GM19463 (cell line): Measurements from ENCODE around the gene ZNF468.
"Not testable (repeated sequence)": the region's sequence is repeated elsewhere in the genome, so short reads cannot be mapped to it uniquely, and the experiment has no call there.

Experiments used
- ATAC-seq: cut with Tn5 transposase; IDR thresholded peaks from one replicate; pipeline ENCODE4 v1.9.1; 2021; ENCODE audit warnings: mild to moderate bottlenecking, moderate library complexity; ENCODE audit not compliant: unreplicated experiment

ZNF468 gene

DNA sequence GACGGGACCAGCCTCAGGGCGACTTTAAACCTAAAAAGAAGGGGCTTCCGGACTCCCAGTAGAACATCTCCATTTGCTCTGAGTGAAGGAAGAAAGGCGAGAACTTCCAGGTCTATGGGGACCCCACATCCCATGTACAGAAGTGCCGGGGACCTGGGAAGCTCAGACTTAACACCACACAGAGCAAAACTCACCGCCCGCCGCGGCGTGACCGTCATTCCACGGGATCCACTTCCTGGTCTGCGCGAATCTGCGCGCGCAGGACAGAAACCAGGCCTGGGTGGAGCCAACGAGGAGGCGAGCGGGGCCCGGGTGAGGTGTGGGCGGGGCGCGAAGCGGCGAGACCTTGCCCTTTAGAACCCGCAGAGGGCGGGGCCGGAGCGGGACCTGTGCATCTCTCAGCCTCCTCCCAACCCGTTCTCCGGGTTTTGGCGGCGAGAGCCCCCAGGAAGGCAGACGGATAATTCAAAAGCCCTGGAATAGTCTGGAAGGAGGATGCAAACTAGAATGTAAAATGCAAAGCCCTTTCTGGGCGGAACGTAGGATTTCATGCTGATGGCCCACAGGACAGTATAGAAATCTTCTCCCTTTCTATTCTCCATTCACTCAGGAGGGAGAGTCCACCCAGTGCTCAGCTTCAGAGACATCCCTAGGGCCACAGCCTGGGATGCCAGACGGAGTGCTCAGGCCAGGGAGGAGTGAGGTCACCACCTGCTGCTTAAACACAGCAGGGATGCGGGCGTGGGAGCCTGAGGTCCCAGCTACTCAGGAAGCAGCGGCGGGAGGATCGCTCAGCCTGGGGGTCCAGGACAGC, at the start of gene ZNF468:
Gene ZNF468, minus strand, starts transcription at position 242 of the 814 bp plus-strand sequence. CDS start 3,347 bp downstream, outside the sequence.
- ATAC-seq, result peak; percentile 98

DNA sequence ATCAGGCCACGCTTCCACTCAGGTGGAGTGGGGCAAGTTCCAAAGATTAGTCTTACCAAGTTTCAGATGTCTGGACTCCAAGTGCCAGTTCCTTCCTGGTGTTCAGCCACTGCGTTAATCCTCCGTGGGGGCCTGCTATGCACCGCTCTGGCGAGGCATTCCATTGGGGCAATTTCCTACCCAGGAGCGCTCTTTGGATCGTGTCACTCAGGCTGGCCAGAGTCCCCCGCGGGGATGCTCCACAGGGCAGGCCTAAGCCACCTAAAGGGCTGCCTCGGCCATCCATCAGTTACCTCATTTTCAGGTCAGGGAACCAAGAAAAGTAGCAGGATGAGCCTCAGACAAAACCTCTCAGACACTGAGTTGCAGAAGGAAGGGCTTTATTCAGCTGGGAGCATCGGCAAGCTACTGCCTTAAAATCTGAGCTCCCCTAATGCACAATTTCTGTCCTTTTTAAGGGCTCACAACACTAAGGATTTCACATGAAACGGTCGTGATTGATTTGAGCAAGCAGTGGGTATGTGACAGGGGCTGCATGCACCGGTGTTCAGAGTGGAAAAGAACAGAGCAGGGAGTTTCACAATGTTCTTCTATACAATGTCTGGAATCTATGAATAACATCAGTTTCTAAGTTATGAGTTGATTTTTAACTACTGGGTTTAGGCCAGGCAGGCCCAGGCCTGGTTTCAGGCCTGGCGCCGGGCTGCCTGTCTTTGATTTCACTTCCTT, 46.8 kb upstream of the ZNF468 start:
- ATAC-seq, result not testable (repeated sequence)

DNA sequence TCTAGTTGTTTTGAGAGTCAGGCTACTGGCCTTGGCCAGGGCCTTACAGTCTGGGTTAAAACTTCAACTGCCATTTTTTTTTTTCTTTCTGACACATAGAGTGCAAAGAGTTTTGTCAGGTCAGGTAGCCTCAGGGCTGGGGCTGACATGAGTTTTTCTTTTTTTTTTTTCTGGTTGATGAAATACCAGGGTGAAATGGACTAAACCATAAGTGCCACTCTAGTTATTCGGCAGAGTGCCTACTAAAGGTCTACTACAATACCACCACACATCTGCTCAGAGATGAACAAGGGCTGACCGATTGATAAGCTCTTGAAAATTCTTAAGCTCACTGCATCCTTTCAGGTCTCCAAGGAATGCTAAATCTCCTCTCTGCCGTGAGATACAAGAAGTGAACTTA, 44.4 kb upstream of the ZNF468 start:
- ATAC-seq, result no peak

DNA sequence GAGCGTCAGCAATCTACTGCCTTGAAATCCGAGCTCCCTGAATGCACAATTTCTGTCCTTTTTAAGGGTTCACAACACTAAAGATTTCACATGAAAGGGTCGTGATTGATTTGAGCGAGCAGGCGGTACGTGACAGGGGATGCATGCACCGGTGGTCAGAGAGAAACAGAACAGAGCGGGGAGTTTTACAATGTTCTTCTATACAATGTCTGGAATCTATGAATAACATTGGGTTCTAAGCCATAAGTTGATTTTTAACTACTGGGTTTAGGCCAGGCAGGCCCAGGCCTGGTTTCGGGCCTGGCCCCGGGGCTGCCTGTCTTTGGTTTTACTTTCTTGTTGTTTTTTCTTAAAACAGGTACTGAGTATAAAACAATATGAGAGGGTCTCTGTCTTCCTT, 41.2 kb upstream of the ZNF468 start:
- ATAC-seq, result not testable (repeated sequence)

DNA sequence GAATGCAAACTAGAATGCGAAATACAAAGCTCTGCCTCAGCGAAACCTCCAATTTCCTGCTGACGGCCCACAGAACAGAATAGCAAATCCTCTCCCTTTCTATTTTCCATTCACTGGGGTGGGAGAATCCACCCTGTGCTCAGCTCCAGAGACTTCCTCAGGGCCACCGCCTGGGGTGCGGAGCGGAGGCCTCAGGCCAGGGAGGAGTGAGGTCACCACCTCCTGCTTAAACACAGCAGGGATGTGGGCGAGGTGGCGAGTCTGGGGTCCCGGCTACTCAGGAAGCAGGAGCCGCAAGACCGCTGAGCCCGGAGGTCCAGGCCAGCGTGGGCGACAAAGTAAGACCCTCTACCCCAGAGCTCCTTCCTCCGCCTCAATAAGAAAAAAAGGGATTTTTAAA, 40.7 kb upstream of the ZNF468 start:
- no peak for ATAC-seq

DNA sequence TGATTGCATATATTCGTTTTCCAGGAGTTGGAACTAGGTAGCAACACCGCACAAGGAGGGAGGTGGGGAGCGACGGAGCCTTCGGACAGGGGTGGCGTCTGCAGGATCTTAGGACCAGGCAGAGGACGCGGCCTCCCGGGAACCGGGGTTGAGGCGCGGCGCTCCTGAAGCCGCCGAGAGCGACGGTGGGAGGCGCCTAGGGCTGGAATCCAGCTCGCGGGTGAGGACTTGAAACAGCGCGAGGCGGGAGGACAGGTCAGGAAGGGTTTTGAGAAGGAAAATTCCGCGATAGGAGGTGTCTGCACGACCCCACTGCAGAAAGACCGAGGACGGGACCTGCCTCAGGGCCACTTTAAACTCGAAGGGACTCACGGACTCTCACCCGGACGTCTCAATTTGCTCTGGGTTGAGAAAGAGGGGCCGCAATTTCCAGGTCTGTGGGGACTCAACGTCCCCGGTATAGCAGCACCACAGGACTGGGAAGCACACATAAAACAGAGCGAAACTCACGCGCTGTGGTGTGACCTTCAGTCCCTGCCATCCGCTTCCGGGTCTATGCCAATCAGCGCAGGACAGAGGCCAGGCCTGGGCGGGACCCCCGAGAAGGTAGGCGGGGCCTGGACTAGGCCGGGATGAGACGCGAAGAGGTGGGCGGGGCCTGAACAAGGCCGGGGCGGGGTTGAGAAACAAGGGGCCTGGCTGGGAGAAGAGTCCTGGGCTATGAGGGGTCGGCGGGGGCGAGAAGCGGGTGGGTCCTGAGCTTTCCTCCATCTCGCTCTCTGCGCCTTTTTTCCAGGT, 39.9 kb upstream of the ZNF468 start, which contains the start of gene ZNF320:
Gene ZNF320, minus strand, starts transcription at position 498 of the 798 bp plus-strand sequence. CDS start 7,380 bp downstream, outside the sequence.
- ATAC-seq, result peak; percentile 97

DNA sequence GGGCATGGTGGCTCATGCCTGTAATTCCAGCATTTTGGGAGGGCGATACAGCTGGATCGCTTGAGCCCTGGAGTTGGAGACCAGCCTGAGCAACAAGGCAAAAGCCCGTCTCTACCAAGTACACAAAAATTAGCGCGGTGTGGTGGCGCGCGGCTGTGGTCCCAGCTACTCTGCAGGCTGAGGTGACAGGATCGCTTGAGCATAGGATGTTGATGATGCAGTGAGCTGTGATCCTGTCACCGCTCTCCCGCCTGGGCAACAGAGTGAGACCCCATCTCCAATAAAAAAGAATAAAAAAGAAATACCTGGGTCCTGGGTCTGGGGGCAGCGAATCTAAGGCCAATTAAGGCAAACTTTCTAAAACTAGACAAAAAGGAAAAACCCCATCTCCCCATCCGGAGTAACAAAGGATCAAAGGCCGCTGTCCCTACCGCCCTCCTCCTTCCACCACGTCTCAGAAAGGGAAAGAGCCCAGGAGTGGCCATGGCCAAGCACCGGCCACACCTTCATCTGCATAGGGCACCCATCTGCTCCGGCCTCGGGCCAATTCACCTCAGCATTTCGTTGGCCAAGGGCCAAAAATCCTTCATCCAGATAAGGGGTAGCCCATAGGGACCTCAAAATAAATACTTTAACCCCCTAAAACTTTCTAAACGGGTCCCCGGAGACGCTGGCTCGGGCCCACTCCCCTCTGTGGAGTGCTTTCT, 39.2 kb upstream of the ZNF468 start:
- peak; percentile 14 for ATAC-seq

DNA sequence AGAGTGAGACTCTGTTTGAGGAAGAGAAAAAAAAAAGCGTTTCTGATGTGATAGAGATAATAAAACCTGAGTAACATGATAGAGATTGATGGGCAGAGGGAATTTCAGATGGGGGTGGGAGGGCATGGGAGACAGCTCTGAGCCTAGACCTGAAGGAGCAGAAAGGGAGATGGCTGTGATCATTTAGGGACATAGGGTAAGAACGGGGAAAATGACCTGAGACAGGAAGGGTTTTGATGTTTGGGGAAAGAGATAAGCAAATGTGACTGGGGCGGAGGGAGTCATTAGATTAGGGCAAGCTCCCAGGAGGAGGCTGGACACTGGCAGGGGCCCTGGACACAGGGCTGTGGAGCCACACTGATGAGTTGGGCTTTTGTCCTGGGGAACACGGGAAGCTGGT, 33.9 kb upstream of the ZNF468 start:
- no peak for ATAC-seq

DNA sequence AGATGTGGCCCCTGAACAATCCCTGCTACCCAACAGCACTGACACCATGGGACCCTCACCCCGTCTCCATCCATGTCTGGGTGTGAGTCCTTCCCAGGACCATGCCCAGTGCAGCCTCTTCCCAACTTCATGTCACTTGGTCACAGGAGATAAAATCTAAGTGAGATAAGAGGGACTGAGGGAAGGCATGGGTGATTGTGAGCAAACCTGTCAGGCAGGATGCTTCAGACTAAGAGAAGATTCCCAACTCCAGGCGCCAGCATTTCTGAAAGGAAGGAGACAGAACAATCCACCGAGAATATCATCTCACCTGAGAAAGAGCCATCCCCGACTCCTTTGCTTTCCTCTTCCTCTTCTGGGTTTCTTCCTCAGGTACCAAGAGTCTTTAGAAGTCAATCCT, 32.5 kb upstream of the ZNF468 start:
- no peak for ATAC-seq

DNA sequence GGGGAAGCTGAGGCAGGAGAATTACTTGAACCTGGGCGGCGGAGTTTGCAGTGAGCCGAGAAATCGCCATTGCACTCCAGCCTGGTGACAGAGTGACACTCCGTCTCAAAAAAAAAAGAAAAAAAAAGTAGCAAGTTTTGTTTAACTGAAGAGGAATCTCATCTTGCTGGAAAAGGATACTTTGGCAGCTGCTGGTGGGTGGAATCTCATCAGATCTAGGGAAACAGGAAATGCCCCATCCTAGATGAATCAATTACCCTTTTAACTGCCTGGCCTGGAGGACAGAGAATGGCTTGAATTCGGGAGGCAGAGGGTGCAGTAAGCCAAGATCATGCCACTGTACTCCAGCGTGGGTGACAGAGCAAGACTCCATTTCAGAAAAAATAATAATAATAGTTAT, 31.7 kb upstream of the ZNF468 start:
- ATAC-seq, result no peak

DNA sequence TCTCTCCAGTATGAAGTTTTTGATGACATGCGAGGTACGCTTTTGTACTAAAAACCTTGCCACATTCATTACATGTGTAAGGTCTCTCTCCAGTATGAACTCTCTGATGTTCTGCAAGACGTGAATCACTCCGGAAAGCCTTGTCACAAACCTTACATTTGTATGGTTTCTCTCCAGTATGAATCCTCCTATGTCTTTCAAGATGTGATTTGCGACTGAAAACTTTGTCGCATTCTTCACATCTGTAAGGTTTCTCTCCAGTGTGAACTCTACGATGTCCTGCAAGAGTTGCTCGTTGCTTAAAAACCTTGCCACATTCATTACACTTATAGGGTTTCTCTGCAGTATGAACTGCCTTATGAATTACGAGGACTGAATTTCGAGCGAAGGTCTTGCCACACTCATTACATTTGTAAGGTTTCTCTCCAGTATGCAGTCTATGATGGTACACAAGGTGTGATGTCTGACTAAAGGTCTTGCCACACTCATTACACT, 23.5 kb upstream of the ZNF468 start:
- ATAC-seq, result no peak

DNA sequence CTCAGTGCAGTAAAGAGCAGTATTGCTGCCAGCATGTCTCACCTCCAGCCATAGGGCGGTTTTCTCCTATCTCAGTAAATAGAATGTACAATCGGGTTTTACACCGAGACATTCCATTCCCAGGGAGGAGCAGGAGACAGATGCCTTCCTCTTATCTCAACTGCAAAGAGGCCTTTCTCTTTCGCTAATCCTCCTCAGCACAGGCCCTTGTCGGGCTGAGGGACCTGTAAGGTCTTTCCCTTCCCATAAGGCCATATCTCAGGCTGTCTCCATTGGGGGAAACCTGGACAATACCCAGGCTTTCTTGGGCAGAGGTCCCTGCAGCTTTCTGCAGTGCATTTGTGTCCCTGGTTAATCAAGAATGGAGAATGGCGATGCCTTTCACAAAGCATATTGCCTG, 15.6 kb upstream of the ZNF468 start:
- not testable (repeated sequence) for ATAC-seq

DNA sequence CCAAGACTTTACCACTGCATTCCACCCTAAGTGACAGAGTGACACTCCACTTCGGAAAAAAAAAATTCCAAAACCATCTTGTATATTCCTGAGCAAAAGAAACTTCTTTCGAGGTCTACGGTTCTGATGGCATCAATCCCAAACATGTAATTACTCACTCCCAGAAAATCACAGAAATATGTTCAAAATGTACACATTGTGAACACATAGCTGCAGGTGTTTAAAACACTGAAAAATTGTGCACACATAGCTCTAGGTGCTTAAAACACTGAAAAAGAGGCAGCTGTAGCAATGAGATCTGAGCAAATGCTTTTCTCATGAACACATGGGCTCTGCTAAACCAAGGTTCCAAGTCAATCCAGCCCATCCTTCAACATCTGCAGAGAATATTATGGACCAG, 14.0 kb upstream of the ZNF468 start:
- ATAC-seq, result no peak

DNA sequence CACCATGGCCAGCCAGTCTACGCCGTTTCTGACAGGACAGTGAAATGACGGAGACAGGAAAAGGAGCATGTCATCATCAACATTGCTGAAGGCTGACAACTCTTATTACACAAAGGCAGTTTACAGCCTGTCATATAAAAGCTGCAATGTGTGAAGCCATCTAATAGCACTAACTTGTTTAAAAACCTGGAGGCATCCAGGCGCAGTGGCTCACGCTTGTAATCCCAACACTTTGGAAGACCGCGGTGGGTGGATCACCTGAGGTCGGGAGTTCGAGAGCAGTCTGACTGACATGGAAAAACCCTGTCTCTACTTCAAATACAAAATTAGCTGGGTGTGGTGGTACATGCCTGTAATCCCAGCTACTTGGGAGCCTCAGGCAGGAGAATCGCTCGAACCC, 10.6 kb upstream of the ZNF468 start:
- not testable (repeated sequence) for ATAC-seq

DNA sequence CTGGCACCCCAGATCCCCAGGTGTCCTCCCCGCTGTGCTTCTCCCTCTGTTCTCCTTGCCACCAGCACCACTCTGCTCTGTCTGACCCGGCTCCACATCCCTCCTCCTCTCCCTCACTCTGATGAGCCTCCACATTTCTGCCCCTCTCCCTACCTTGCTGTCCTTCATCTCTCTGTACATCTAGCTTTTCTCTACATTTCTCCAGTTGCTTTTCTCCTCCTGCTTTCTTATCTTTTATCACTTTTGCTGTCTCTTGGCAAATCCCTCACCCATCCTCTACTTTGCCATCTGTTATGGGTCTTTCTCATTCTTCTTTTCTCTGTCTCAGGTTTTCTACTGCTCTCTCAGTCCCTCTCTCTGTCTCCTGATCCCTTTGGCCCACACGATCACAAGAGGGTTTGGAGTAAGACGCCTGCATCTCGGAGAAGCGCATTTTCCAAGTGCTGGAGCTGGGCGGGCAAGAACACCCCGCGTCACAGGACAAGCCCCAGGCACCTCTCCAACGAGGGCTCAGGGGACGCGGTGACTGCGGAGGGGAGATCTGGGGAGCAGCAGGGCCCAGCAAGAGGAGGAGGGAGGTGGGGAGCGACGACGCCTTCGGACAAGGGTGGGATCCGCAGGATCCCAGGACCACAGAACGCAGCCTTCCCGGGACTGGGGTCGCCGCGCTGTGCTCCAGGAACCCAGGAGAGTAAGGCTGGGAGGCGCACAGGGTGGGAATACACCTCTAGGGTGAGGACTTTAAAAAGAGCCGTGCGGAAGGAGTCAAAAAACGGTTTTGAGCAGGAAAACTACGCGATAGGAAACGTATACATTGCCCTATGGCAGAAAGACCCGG, 660 bp downstream of the ZNF468 start:
- not testable (repeated sequence) for ATAC-seq

DNA sequence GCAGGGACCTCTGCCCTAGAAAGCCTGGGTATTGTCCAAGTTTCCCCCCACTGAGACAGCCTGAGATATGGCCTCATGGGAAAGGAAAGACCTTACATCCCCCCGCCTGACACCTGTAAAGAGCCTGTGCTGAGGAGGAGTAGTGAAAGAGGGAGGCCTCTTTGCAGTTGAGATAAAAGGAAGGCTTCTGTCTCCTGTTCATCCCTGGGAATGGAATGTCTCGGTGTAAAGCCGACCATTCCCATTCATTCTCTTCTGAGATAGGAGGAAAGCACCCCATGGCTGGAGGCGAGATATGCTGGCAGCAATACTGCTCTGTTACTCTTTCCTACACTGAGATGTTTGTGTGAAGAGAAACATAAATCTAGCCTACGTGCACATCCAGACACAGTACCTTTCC, 10.1 kb downstream of the ZNF468 start:
- not testable (repeated sequence) for ATAC-seq

DNA sequence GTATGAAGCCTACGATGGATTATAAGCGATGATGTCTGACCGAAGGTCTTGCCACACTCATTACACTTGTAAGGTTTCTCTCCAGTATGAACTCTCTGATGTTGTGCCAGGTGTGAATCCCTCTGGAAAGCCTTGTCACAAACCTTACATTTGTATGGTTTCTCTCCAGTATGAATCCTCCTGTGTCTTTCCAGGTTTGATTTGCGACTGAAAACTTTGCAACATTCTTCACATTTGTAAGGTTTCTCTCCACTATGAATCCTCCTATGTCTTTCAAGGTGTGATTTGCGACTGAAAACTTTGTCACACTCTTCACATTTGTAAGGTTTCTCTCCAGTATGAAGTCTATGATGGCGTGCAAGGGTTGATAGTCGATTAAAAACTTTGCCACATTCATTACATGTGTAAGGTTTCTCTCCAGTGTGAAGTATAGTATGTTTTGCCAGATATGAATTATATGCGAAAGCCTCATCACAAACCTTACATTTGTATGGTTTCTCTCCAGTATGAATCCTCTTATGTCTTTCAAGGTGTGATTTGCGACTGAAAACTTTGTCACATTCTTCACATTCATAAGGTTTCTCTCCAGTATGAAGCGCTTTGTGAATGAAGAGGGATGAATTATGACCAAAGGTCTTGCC, 16.5 kb downstream of the ZNF468 start:
- not testable (repeated sequence) for ATAC-seq

DNA sequence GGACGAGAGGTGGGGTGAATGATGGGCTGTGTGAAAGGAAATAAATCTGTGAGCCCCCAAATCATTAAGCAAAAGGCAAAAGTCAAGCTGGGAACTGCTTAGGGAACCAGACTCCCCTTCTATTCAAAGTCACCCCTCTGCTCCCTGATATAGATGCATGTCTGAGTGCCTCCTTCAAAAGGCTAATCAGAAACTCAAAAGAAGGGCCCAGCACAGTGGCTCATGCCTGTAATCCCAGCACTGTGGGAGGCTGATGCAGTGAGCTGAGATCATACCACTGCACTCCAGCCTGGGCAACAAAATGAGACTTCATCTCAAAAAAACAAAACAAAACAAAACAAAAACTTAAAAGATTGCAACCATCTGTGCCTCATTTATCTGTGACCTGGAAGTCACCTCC, 23.1 kb downstream of the ZNF468 start:
- not testable (repeated sequence) for ATAC-seq

DNA sequence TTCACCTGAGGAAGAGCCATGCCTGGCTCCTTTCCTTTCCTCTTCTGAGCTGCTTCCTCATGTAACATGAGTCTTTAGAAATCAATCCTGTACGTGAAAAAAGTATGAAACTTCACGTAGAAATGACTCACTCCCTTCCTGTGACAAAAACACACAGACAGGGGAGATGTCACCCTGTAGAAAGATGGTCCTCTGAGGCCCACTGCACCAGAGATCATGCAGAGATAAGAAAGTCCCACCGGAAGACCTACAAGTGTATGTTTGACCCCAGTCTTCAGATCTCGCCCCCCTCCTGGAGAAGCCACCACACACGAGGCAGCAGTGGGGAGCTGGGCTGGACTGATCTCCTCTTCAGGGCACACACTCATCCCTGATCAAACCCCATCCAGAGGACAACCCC, 23.9 kb downstream of the ZNF468 start:
- not testable (repeated sequence) for ATAC-seq
